Measurements from ENCODE around the gene RNF14.

GRCh38 chr5:141986072-141986471 is 17.2 kb downstream of the RNF14 start:
- TF ChIP-seq, protein P1, sequence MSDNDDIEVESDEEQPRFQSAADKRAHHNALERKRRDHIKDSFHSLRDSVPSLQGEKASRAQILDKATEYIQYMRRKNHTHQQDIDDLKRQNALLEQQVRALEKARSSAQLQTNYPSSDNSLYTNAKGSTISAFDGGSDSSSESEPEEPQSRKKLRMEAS (CRISPR knock-in tag; IDR thresholded peaks at IDR 0.05), result no peak
- no peak for TF ChIP-seq ATF3 (CRISPR knock-in tag; conservative IDR thresholded peaks at IDR 0.05)
- no peak for TF ChIP-seq FOXP1 (CRISPR knock-in tag; IDR thresholded peaks at IDR 0.05; ENCODE audit: borderline replicate concordance)
- TF ChIP-seq, protein P2, sequence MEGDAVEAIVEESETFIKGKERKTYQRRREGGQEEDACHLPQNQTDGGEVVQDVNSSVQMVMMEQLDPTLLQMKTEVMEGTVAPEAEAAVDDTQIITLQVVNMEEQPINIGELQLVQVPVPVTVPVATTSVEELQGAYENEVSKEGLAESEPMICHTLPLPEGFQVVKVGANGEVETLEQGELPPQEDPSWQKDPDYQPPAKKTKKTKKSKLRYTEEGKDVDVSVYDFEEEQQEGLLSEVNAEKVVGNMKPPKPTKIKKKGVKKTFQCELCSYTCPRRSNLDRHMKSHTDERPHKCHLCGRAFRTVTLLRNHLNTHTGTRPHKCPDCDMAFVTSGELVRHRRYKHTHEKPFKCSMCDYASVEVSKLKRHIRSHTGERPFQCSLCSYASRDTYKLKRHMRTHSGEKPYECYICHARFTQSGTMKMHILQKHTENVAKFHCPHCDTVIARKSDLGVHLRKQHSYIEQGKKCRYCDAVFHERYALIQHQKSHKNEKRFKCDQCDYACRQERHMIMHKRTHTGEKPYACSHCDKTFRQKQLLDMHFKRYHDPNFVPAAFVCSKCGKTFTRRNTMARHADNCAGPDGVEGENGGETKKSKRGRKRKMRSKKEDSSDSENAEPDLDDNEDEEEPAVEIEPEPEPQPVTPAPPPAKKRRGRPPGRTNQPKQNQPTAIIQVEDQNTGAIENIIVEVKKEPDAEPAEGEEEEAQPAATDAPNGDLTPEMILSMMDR (IDR thresholded peaks at IDR 0.05), result no peak
- no peak for TF ChIP-seq ESRRA (CRISPR knock-in tag; IDR thresholded peaks at IDR 0.05; ENCODE audit: borderline replicate concordance)
- no peak for TF ChIP-seq ZNF138 (CRISPR knock-in tag; conservative IDR thresholded peaks at IDR 0.05)
- TF ChIP-seq, protein P3, sequence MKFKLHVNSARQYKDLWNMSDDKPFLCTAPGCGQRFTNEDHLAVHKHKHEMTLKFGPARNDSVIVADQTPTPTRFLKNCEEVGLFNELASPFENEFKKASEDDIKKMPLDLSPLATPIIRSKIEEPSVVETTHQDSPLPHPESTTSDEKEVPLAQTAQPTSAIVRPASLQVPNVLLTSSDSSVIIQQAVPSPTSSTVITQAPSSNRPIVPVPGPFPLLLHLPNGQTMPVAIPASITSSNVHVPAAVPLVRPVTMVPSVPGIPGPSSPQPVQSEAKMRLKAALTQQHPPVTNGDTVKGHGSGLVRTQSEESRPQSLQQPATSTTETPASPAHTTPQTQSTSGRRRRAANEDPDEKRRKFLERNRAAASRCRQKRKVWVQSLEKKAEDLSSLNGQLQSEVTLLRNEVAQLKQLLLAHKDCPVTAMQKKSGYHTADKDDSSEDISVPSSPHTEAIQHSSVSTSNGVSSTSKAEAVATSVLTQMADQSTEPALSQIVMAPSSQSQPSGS (CRISPR knock-in tag; IDR thresholded peaks at IDR 0.05; ENCODE audit: borderline replicate concordance, low read depth), result no peak
- TF ChIP-seq, protein P4, sequence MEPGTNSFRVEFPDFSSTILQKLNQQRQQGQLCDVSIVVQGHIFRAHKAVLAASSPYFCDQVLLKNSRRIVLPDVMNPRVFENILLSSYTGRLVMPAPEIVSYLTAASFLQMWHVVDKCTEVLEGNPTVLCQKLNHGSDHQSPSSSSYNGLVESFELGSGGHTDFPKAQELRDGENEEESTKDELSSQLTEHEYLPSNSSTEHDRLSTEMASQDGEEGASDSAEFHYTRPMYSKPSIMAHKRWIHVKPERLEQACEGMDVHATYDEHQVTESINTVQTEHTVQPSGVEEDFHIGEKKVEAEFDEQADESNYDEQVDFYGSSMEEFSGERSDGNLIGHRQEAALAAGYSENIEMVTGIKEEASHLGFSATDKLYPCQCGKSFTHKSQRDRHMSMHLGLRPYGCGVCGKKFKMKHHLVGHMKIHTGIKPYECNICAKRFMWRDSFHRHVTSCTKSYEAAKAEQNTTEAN (CRISPR knock-in tag; IDR thresholded peaks at IDR 0.05), result no peak
- no peak for TF ChIP-seq CREB1 (CRISPR knock-in tag; IDR thresholded peaks at IDR 0.05)
- no peak for TF ChIP-seq CBFB (CRISPR knock-in tag; IDR thresholded peaks at IDR 0.05; ENCODE audit: low read depth)
- TF ChIP-seq JUN (CRISPR knock-in tag; IDR thresholded peaks at IDR 0.05), result no peak
- no peak for TF ChIP-seq FOXK1 (CRISPR knock-in tag; IDR thresholded peaks at IDR 0.05)
